IMR-90 (cell line): ENCODE measurements around the gene PARD3. TPM values are rescaled to one million over a fixed set of nuclear protein-coding genes. Genes with fewer than 3 reads are reported as not detected.

Experiments used
- ATAC-seq: fragments of 200-7000 bp; cut with Tn5 transposase; 2 replicates; pipeline ENCODE4 v1.9.1; 2020; ENCODE audit warnings: low read depth, mild to moderate bottlenecking, moderate library complexity
- BruUV-seq: library from RNA; stranded (reverse); fragments of 400-500 nt; replicated peaks from 2 replicates; lab custom pipeline; 2021; lab: Mats Ljungman, UMichigan
- CTCF ChIA-PET: fragments of 300-600 bp; formaldehyde crosslinking; extraction: SDS; loops from one replicate; lab custom pipeline; 2021; ENCODE audit warnings: antibody characterized with exemption; lab: Yijun Ruan, JAX
- POLR2A ChIA-PET: fragments of 300-600 bp; sonication (Branson Sonifier 250); formaldehyde crosslinking; loops from one replicate; lab custom pipeline; 2022; ENCODE audit warnings: antibody characterized with exemption; ENCODE audit not compliant: unreplicated experiment; lab: Charles Lee
- DNase-seq: peaks from one replicate; pipeline ENCODE4 v3.0.0; 2013
- H2AFZ ChIP-seq: replicated peaks from 2 replicates; pipeline ENCODE3; 2013; ENCODE audit warnings: low read length, mild to moderate bottlenecking; ENCODE audit not compliant: poor library complexity
- H2AK5ac ChIP-seq: 2 replicates; pipeline ENCODE4 v1.6.1; 2013; ENCODE audit warnings: low read depth, low read length, inconsistent platforms
- H2AK9ac ChIP-seq: replicated peaks from 2 replicates; pipeline ENCODE3; 2013; ENCODE audit warnings: mild to moderate bottlenecking, low read depth, low read length, moderate library complexity; ENCODE audit not compliant: poor library complexity
- H2BK120ac ChIP-seq: 2 replicates; pipeline ENCODE4 v1.6.1; 2013; ENCODE audit warnings: low read depth, low read length, inconsistent platforms
- H2BK15ac ChIP-seq: 3 replicates; pipeline ENCODE4 v1.6.1; 2013; ENCODE audit warnings: low read depth, low read length, inconsistent platforms
- H2BK20ac ChIP-seq: 2 replicates; pipeline ENCODE4 v1.6.1; 2013; ENCODE audit warnings: low read depth, mild to moderate bottlenecking, inconsistent platforms, low read length, moderate library complexity
- H2BK5ac ChIP-seq: 2 replicates; pipeline ENCODE4 v1.6.1; 2013; ENCODE audit warnings: mild to moderate bottlenecking, low read depth, low read length, inconsistent platforms; ENCODE audit not compliant: poor library complexity, severe bottlenecking
- H3K14ac ChIP-seq: replicated peaks from 2 replicates; pipeline ENCODE4 v1.6.1; 2013; ENCODE audit warnings: low read depth, low read length, inconsistent platforms
- H3K18ac ChIP-seq: 2 replicates; pipeline ENCODE4 v1.6.1; 2013; ENCODE audit warnings: low read depth, low read length, control low read depth
- H3K23ac ChIP-seq: 2 replicates; pipeline ENCODE4 v1.6.1; 2013; ENCODE audit warnings: low read depth, low read length, inconsistent platforms
- H3K27ac ChIP-seq: 2 replicates; pipeline ENCODE4 v1.5.1; 2013; ENCODE audit warnings: mild to moderate bottlenecking, control low read depth, low read length; ENCODE audit not compliant: insufficient read depth
- H3K27me3 ChIP-seq: 2 replicates; pipeline ENCODE4 v1.6.1; 2013; ENCODE audit warnings: low read length; ENCODE audit not compliant: control insufficient read depth, insufficient read depth
- H3K36me3 ChIP-seq: 2 replicates; pipeline ENCODE4 v1.6.1; 2013; ENCODE audit warnings: low read length, mixed read lengths; ENCODE audit not compliant: control insufficient read depth, insufficient read depth
- H3K4ac ChIP-seq: 2 replicates; pipeline ENCODE4 v1.6.1; 2013; ENCODE audit warnings: low read depth, low read length, inconsistent platforms
- H3K4me1 ChIP-seq: 2 replicates; pipeline ENCODE4 v1.6.1; 2013; ENCODE audit warnings: low read length, mixed read lengths; ENCODE audit not compliant: control insufficient read depth, insufficient read depth
- H3K4me2 ChIP-seq: 2 replicates; pipeline ENCODE4 v1.6.1; 2013; ENCODE audit warnings: low read depth, mild to moderate bottlenecking, control low read depth, low read length, moderate library complexity
- H3K4me3 ChIP-seq: 2 replicates; pipeline ENCODE4 v1.5.1; 2013; ENCODE audit warnings: low read depth, mild to moderate bottlenecking, control low read depth, low read length, moderate library complexity; ENCODE audit not compliant: insufficient read depth
- H3K56ac ChIP-seq: 2 replicates; pipeline ENCODE4 v1.6.1; 2013; ENCODE audit warnings: low read length, inconsistent platforms; ENCODE audit not compliant: insufficient read depth; ENCODE audit errors: extremely low read depth
- H3K79me1 ChIP-seq, 2 experiments: 2 replicates each; pipeline ENCODE4 v1.6.1; 2013; ENCODE audit warnings: low read length in 2 of 2, inconsistent platforms in 1 of 2, low read depth in 1 of 2
- H3K9ac ChIP-seq: 2 replicates; pipeline ENCODE4 v1.6.1; 2013; ENCODE audit warnings: low read depth, low read length, control low read depth
- H3K9me1 ChIP-seq: 2 replicates; pipeline ENCODE4 v1.6.1; 2013; ENCODE audit warnings: low read length, inconsistent platforms; ENCODE audit not compliant: insufficient read depth
- H3K9me3 ChIP-seq: 2 replicates; pipeline ENCODE4 v1.6.1; 2013; ENCODE audit warnings: low read length; ENCODE audit not compliant: control insufficient read depth, insufficient read depth
- H4K20me1 ChIP-seq: 2 replicates; pipeline ENCODE4 v1.6.1; 2013; ENCODE audit warnings: low read length, inconsistent platforms; ENCODE audit not compliant: insufficient read depth
- H4K5ac ChIP-seq: 2 replicates; pipeline ENCODE4 v1.6.1; 2013; ENCODE audit warnings: mild to moderate bottlenecking, low read depth, low read length, control low read depth
- H4K8ac ChIP-seq, 2 experiments: 2 replicates each; pipeline ENCODE4 v1.6.1; 2013; ENCODE audit warnings: low read depth in 2 of 2, low read length in 2 of 2, control low read depth in 1 of 2, inconsistent platforms in 1 of 2
- H4K91ac ChIP-seq: 2 replicates; pipeline ENCODE4 v1.6.1; 2013; ENCODE audit warnings: low read depth, low read length, inconsistent platforms; ENCODE audit not compliant: insufficient read depth
- BHLHE40 ChIP-seq: fragments of 150-350 bp; IDR thresholded peaks from 2 replicates; pipeline ENCODE4 v1.6.1; 2016; ENCODE audit warnings: mild to moderate bottlenecking, low read depth, low read length
- CEBPB ChIP-seq: IDR thresholded peaks from 2 replicates; pipeline ENCODE4 v1.6.1; 2012; ENCODE audit warnings: low read depth, low read length, improper control_type of control experiment
- FOS ChIP-seq: fragments of 150-350 bp; IDR thresholded peaks from 2 replicates; pipeline ENCODE4 v1.6.1; 2016; ENCODE audit warnings: low read depth, low read length
- MAFK ChIP-seq: IDR thresholded peaks from 2 replicates; pipeline ENCODE4 v1.6.1; 2012; ENCODE audit warnings: low read depth, low read length, improper control_type of control experiment
- MAZ ChIP-seq: IDR thresholded peaks from 2 replicates; pipeline ENCODE4 v1.6.1; 2012; ENCODE audit warnings: low read depth, mild to moderate bottlenecking, low read length, improper control_type of control experiment, moderate library complexity, borderline replicate concordance
- MXI1 ChIP-seq: IDR thresholded peaks from 2 replicates; pipeline ENCODE4 v1.6.1; 2012; ENCODE audit warnings: low read depth, mild to moderate bottlenecking, low read length, moderate library complexity, borderline replicate concordance
- RAD21 ChIP-seq: IDR thresholded peaks from 2 replicates; pipeline ENCODE4 v1.6.1; 2012; ENCODE audit warnings: low read length, improper control_type of control experiment
- RCOR1 ChIP-seq: IDR thresholded peaks from 2 replicates; pipeline ENCODE4 v1.6.1; 2012; ENCODE audit warnings: mild to moderate bottlenecking, low read length, improper control_type of control experiment; ENCODE audit not compliant: insufficient replicate concordance
- RFX5 ChIP-seq: IDR thresholded peaks from 2 replicates; pipeline ENCODE4 v1.8.0; 2012; ENCODE audit warnings: low read depth, mild to moderate bottlenecking, low read length, moderate library complexity
- SMC3 ChIP-seq: fragments of 150-350 bp; IDR thresholded peaks from 2 replicates; pipeline ENCODE4 v1.6.1; 2016; ENCODE audit warnings: low read depth, mild to moderate bottlenecking, antibody characterized with exemption, low read length, moderate library complexity
- WGBS, 2 experiments: methylation state at CpG; one replicate each; pipeline versions ENCODE4 v1.1.5 to v1.1.7; 2013; ENCODE audit warnings: missing lambda C conversion rate in 2 of 2; ENCODE audit not compliant: insufficient read length in 1 of 2; ENCODE audit errors: extremely low coverage in 2 of 2; 5-methylcytosine and 5-hydroxymethylcytosine counted together
- dilution Hi-C: fragments of 300-500 bp; cut with HindIII; formaldehyde crosslinking; loops from one replicate; pipeline ENCODE4 v1.14.3; 2018; ENCODE audit warnings: low sequenced_read_pairs; ENCODE audit not compliant: unreplicated experiment
- in situ Hi-C: fragments of 300-500 bp; cut with MboI; formaldehyde crosslinking; loops from 3 replicates; pipeline ENCODE4 v1.14.3; 2019; ENCODE audit warnings: low sequenced_read_pairs, inconsistent platforms, mixed read lengths
- intact Hi-C: fragments of 100-400 bp; cut with micrococcal nuclease; formaldehyde crosslinking; loops from 2 replicates; pipeline ENCODE4 v1.10.0; 2022
- polyA plus RNA-seq, 3 experiments: library from polyadenylated mRNA; depleted of rRNA; stranded (reverse); fragments of >200 nt; gene quantifications; 2 replicates each; pipeline ENCODE4 v1.2.3, GENCODE V29; 2012; ENCODE audit warnings: low replicate concordance in 1 of 3
- total RNA-seq: library from RNA; depleted of rRNA; stranded (reverse); fragments of >200 nt; gene quantifications from 2 replicates; pipeline ENCODE4 v1.2.3, GENCODE V29; 2012
- TF ChIP-seq, protein P1 (sequence below): fragments of 150-350 bp; IDR thresholded peaks from 2 replicates; pipeline ENCODE4 v1.6.1; 2016; ENCODE audit warnings: low read depth, mild to moderate bottlenecking, low read length, moderate library complexity, borderline replicate concordance
- TF ChIP-seq, protein P2 (sequence below): fragments of 150-350 bp; IDR thresholded peaks from 2 replicates; pipeline ENCODE4 v1.6.1; 2017; ENCODE audit warnings: mild to moderate bottlenecking, antibody characterized with exemption, low read length, low read depth
- TF ChIP-seq, protein P3 (sequence below): conservative IDR thresholded peaks from 2 replicates; pipeline ENCODE4 v1.5.1; 2012; ENCODE audit warnings: mild to moderate bottlenecking, low read depth, low read length, improper control_type of control experiment

The PARD3 gene
- total and polyA plus RNA-seq, 2 of the 4 experiments (the other 2 are of a cell fraction) = 14.6 to 37.5 TPM

DNA sequence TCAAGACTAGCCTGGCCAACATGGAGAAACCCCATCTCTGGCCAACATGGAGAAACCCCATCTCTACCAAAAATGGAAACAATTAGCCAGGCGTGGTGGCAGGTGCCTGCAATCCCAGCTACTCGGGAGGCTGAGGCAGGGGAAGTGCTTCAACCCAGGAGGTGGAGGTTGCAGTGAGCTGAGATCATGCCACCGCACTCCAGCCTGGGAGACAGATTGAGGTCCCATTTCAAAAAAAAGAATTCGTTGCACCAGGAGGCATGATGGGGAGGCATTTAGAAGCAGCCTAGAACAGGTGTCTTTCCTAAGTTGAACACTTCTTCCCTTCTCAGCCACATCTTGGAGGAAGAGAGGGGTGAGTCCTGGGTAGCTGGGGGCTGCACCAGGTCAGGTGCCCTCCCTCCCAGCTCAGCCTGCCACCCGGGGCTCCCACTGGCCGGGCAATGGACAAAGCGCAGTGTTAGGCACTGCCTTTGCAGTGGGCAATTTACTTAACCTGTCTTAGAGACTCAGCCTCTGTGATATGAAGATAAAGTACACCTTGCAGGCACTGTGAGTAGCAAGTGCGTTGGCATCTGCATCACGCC lies 726.8 kb downstream of the PARD3 start:
- WGBS, 2 experiments = 83% methylated on average over 3 of the region's 9 CpGs; no CpG with 5 or more reads in 1 of the 2 experiments
- intact Hi-C loops (no loop called here), in situ Hi-C loops (no loop called here), dilution Hi-C loops (no loop called here)
- no peak overlapping the region for H2BK20ac ChIP-seq
- no peak overlapping the region for H2BK5ac ChIP-seq
- H2AK5ac ChIP-seq = no peak overlapping the region
- H3K4me2 ChIP-seq = no peak overlapping the region
- H3K18ac ChIP-seq = no peak overlapping the region
- H3K27me3 ChIP-seq = peaks cover 1% of the 10 kb centered on the region; the same call in 1 of the 2 replicates
- no peak overlapping the region for H3K56ac ChIP-seq
- no peak overlapping the region for H2AFZ ChIP-seq
- no peak overlapping the region for H4K5ac ChIP-seq
- H2BK120ac ChIP-seq = no peak overlapping the region
- ChIA-PET POLR2A (no interaction called here), CTCF (no interaction called here)
- BruUV-seq = no TSS peak
- no peak overlapping the region for H2AK9ac ChIP-seq
- H3K4ac ChIP-seq = no peak overlapping the region
- no peak overlapping the region for H3K4me3 ChIP-seq
- TF ChIP-seq MAFK (no peak), SMC3 (no peak), BHLHE40 (no peak), CEBPB (no peak), RAD21 (no peak), FOS (no peak), RCOR1 (no peak), MAZ (no peak), MXI1 (no peak), RFX5 (no peak)
- TF ChIP-seq, protein P1, sequence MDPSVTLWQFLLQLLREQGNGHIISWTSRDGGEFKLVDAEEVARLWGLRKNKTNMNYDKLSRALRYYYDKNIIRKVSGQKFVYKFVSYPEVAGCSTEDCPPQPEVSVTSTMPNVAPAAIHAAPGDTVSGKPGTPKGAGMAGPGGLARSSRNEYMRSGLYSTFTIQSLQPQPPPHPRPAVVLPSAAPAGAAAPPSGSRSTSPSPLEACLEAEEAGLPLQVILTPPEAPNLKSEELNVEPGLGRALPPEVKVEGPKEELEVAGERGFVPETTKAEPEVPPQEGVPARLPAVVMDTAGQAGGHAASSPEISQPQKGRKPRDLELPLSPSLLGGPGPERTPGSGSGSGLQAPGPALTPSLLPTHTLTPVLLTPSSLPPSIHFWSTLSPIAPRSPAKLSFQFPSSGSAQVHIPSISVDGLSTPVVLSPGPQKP = no peak
- TF ChIP-seq, protein P2, sequence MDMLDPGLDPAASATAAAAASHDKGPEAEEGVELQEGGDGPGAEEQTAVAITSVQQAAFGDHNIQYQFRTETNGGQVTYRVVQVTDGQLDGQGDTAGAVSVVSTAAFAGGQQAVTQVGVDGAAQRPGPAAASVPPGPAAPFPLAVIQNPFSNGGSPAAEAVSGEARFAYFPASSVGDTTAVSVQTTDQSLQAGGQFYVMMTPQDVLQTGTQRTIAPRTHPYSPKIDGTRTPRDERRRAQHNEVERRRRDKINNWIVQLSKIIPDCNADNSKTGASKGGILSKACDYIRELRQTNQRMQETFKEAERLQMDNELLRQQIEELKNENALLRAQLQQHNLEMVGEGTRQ = no peak
- TF ChIP-seq, protein P3, sequence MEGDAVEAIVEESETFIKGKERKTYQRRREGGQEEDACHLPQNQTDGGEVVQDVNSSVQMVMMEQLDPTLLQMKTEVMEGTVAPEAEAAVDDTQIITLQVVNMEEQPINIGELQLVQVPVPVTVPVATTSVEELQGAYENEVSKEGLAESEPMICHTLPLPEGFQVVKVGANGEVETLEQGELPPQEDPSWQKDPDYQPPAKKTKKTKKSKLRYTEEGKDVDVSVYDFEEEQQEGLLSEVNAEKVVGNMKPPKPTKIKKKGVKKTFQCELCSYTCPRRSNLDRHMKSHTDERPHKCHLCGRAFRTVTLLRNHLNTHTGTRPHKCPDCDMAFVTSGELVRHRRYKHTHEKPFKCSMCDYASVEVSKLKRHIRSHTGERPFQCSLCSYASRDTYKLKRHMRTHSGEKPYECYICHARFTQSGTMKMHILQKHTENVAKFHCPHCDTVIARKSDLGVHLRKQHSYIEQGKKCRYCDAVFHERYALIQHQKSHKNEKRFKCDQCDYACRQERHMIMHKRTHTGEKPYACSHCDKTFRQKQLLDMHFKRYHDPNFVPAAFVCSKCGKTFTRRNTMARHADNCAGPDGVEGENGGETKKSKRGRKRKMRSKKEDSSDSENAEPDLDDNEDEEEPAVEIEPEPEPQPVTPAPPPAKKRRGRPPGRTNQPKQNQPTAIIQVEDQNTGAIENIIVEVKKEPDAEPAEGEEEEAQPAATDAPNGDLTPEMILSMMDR = no peak
- no peak overlapping the region for H4K8ac ChIP-seq
- H3K9me1 ChIP-seq = no peaks in the 10 kb centered on the region
- H3K14ac ChIP-seq = no peak overlapping the region
- H4K20me1 ChIP-seq = no peaks in the 10 kb centered on the region
- ATAC-seq (no peak), DNase-seq (no peak)
- H2BK15ac ChIP-seq = no peak overlapping the region
- no peak overlapping the region for H3K23ac ChIP-seq
- H4K91ac ChIP-seq = no peak overlapping the region
- H3K9me3 ChIP-seq = peaks cover 8% of the 10 kb centered on the region
- peaks cover 2% of the 10 kb centered on the region; the same call in 1 of the 2 replicates for H3K4me1 ChIP-seq
- no peaks in the 10 kb centered on the region for H3K36me3 ChIP-seq
- H3K27ac ChIP-seq = no peak overlapping the region
- no peaks in the 10 kb centered on the region for H3K79me1 ChIP-seq
- H3K9ac ChIP-seq = no peak overlapping the region
